ENCODE data around the gene PRR22. TPM values are rescaled to one million over a fixed set of nuclear protein-coding genes. Genes with fewer than 3 reads are reported as not detected.
"Not testable (repeated sequence)": the region's sequence is repeated elsewhere in the genome, so short reads cannot be mapped to it uniquely, and the experiment has no call there.

Gene PRR22
- total RNA-seq, 2 experiments from 2014 or later, result 4.4 to 5.0 TPM

- H3K4me3 Mint-ChIP-seq, result no peak overlapping the region
- CTCF ChIA-PET, result no interaction called here
- intact Hi-C loops (cut with micrococcal nuclease), result no loop called here
Measured at GRCh38 chr19:5765220-5765619, 19.3 kb downstream of the PRR22 start.

DNA sequence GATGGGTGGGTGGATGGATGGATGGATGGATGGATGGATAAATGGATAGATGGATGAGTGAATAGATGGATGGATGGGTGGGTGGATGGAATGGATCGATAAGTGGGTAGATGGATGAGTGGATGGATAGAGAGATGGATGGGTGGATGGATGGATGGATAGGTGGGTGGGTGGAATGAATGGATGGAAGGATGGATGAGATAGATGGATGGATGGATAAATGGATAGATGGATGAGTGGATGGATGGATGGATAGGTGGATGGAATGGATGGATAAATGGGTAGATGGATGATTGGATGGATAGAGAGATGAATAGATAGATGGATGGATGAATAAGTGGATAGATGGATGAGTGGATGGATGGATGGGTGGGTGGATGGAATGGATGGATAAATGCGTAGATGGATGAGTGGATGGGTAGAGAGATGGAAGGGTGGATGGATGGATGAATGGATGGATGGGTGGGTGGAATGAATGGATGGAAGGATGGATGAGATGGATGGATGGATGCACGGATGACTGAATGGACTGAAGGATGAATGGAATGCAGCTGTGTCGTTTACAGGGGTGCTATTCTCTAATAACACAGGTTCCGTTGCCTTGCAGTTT is 21.8 kb downstream of the PRR22 start:
- intact Hi-C loops (cut with micrococcal nuclease), result no loop called here
- peaks cover 1% of the 10 kb centered on the region for H3K27me3 Mint-ChIP-seq
- no peak for TF ChIP-seq CTCF (IDR thresholded peaks at IDR 0.05)
- H3K4me1 Mint-ChIP-seq (ENCODE audit: low read depth), result no peaks in the 10 kb centered on the region
- no peaks in the 10 kb centered on the region for H3K9me3 Mint-ChIP-seq
- no peak for ATAC-seq
- H3K36me3 Mint-ChIP-seq (ENCODE audit: low read depth), result no peaks in the 10 kb centered on the region
- no peak overlapping the region for H3K27ac Mint-ChIP-seq
- POLR2A ChIA-PET, result no interaction called here
- CTCF ChIA-PET, result no interaction called here
- no peak for DNase-seq
- H3K4me3 Mint-ChIP-seq, result no peak overlapping the region

More at GRCh38 chr19:5765220-5765619, 19.3 kb downstream of the PRR22 start:
- peaks cover 1% of the 10 kb centered on the region for H3K27me3 Mint-ChIP-seq
- TF ChIP-seq CTCF (IDR thresholded peaks at IDR 0.05), result no peak
- no peaks in the 10 kb centered on the region for H3K36me3 Mint-ChIP-seq (ENCODE audit: low read depth)
- H3K4me1 Mint-ChIP-seq (ENCODE audit: low read depth), result no peaks in the 10 kb centered on the region
- no peaks in the 10 kb centered on the region for H3K9me3 Mint-ChIP-seq
- POLR2A ChIA-PET, result interaction anchor here (0.6 to 0.7 kb wide), 2 partner anchors 68 to 124 kb away, joined by 3 read pairs; no protein-coding TSS in a partner anchor
- no peak overlapping the region for H3K27ac Mint-ChIP-seq
- ATAC-seq, result no peak
- no peak for DNase-seq

DNA sequence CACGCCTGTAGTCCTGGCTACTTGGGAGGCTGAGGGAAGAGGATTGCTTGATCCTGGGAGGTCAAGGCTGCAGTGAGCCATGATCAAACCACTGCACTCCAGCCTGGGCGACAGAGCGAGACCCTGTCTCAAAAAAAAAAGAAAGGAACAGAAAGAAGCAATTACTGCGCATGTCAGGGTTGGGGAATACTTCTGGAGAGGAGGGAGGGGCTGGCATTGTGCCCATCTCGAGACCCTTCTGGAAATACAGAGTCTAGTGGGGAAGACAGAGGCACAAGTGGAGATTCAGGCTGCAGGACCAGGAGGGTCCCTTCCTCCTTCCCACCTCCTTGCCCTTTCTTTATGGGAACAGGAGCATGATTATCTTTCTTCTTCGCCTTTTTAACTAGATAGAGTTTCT is 30.8 kb downstream of the PRR22 start:
- no peak for TF ChIP-seq CTCF (IDR thresholded peaks at IDR 0.05)
- Mint-ChIP-seq H3K27me3 (peaks cover 7% of the 10 kb centered on the region), H3K36me3 (ENCODE audit: low read depth) (no peaks in the 10 kb centered on the region), H3K27ac (no peak overlapping the region), H3K4me1 (ENCODE audit: low read depth) (no peaks in the 10 kb centered on the region), H3K4me3 (no peak overlapping the region), H3K9me3 (no peaks in the 10 kb centered on the region)
- no peak for DNase-seq
- CTCF ChIA-PET, result no interaction called here
- POLR2A ChIA-PET, result no interaction called here
- intact Hi-C loops (cut with micrococcal nuclease), result no loop called here
- no peak for ATAC-seq

GRCh38 chr19:5751709-5752108 is 32.8 kb downstream of the PRR22 start:
- DNase-seq (no peak), ATAC-seq (no peak)
- no peaks in the 10 kb centered on the region for H3K36me3 Mint-ChIP-seq (ENCODE audit: low read depth)
- H3K27ac Mint-ChIP-seq, result no peak overlapping the region
- no peak overlapping the region for H3K4me3 Mint-ChIP-seq
- CTCF ChIA-PET, result no interaction called here
- POLR2A ChIA-PET, result interaction anchor here (0.7 kb wide), 1 partner anchor 31 kb away, joined by 3 read pairs; no protein-coding TSS in a partner anchor
- H3K4me1 Mint-ChIP-seq (ENCODE audit: low read depth), result no peaks in the 10 kb centered on the region
- no peak for TF ChIP-seq CTCF (IDR thresholded peaks at IDR 0.05)
- no peaks in the 10 kb centered on the region for H3K9me3 Mint-ChIP-seq
- intact Hi-C loops (cut with micrococcal nuclease), result no loop called here
- H3K27me3 Mint-ChIP-seq, result peaks cover 7% of the 10 kb centered on the region

- ATAC-seq (no peak), DNase-seq (no peak)
- ChIA-PET CTCF (interaction anchor here (0.7 kb wide), 1 partner anchor 55 kb away, joined by 3 read pairs; the partner anchor contains the start of gene NRTN), POLR2A (interaction anchor here (1.6 kb wide), 1 partner anchor 29 kb away, joined by 3 read pairs; the partner anchor contains the start of gene CATSPERD)
- intact Hi-C loops (cut with micrococcal nuclease), result no loop called here
- TF ChIP-seq CTCF (IDR thresholded peaks at IDR 0.05), result no peak
- no peaks in the 10 kb centered on the region for H3K4me1 Mint-ChIP-seq (ENCODE audit: low read depth)
- H3K9me3 Mint-ChIP-seq, result no peaks in the 10 kb centered on the region
- H3K27ac Mint-ChIP-seq, result no peak overlapping the region
- peaks cover 7% of the 10 kb centered on the region for H3K27me3 Mint-ChIP-seq
- H3K4me3 Mint-ChIP-seq, result no peak overlapping the region
- no peaks in the 10 kb centered on the region for H3K36me3 Mint-ChIP-seq (ENCODE audit: low read depth)
Measured at GRCh38 chr19:5749505-5749904, 35.0 kb downstream of the PRR22 start.

DNA sequence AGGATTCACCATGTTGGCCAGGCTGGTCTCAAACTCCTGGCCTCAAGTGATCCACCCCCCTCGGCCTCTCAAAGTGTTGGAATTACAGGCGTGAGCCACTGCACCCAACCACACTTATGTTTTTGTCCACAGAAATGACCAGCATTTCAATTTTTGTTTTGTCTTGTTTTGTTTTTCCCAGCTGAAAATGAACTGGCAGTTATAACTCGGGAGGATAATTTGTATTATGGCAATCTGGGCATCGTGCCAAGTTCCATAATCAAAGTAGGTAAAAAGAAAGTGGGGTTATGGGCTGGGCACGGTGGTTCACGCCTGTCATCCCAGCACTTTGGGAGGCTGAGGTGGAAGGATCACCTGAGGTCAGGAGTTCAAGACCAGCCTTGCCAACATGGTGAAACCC is 35.6 kb downstream of the PRR22 start:
- H3K27ac Mint-ChIP-seq; DNase-seq; H3K4me3 Mint-ChIP-seq; H3K27me3 Mint-ChIP-seq; H3K36me3 Mint-ChIP-seq (ENCODE audit: low read depth); H3K9me3 Mint-ChIP-seq; ATAC-seq; H3K4me1 Mint-ChIP-seq (ENCODE audit: low read depth); CTCF ChIA-PET; intact Hi-C loops (cut with micrococcal nuclease): not testable (repeated sequence)
- POLR2A ChIA-PET, result interaction anchor here (1.1 to 1.6 kb wide), 2 partner anchors 9 to 29 kb away, joined by 3 to 5 read pairs; partner anchors contain the start of gene CATSPERD

DNA sequence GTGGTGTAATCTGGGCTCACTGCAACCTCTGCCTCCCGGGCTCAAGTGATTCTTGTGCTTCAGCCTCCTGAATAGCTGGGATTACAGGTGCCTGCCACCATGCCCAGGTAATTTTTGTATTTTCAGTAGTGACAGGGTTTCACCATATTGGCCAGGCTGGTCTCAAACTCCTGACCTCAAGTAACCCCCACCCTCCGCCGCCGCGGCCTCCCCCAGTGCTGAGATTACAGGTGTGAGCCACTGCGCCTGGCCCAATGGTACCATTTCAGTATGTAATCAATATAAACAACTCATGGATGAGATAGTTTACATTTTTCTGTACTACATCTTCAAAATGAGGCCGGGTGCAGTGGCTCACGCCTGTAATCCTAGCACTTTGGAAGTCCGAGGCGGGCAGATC is 39.5 kb downstream of the PRR22 start:
- H3K27ac Mint-ChIP-seq; CTCF ChIA-PET; H3K9me3 Mint-ChIP-seq; H3K4me3 Mint-ChIP-seq; DNase-seq; ATAC-seq; H3K4me1 Mint-ChIP-seq (ENCODE audit: low read depth); intact Hi-C loops (cut with micrococcal nuclease); H3K27me3 Mint-ChIP-seq; POLR2A ChIA-PET; H3K36me3 Mint-ChIP-seq (ENCODE audit: low read depth): not testable (repeated sequence)
